GM21423 (cell line): ENCODE data around the gene PRSS33.

ENCODE experiments used
- ATAC-seq: cut with Tn5 transposase; IDR thresholded peaks from one replicate; pipeline ENCODE4 v1.9.1; 2021; ENCODE audit warnings: mild to moderate bottlenecking, moderate library complexity; ENCODE audit not compliant: unreplicated experiment

The PRSS33 gene

GRCh38 chr16:2821487-2822157 lies 34.3 kb upstream of the PRSS33 start:
- no peak for ATAC-seq

- ATAC-seq, result no peak
Measured at GRCh38 chr16:2820836-2821486, 33.6 kb upstream of the PRSS33 start.

GRCh38 chr16:2819939-2820835 lies 32.8 kb upstream of the PRSS33 start:
- no peak for ATAC-seq

- ATAC-seq, result no peak
Measured at GRCh38 chr16:2819179-2819938, 32.0 kb upstream of the PRSS33 start.

DNA sequence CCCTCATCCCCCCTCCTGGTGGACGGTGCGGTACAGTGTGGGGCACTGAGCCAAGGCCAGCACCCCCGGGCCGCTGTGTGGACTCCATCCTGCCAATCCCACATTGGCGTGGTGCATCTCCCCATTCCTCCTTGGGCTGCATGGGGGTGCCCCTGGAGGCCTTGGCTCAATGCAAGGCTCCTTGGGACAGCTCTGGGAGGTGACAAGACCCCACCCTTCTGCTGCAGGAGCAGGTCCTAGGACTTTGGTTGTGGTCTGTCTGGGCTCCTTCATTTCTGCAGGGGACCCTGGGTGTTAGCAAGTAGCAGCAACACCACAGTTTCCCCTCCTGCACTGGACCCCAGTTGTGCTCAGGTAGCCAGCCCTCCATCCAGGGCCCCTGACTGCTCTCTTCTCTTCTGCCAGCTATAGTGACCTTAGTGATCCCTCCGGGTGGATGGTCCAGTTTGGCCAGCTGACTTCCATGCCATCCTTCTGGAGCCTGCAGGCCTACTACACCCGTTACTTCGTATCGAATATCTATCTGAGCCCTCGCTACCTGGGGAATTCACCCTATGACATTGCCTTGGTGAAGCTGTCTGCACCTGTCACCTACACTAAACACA lies 31.0 kb upstream of the PRSS33 start:
- ATAC-seq, result no peak

DNA sequence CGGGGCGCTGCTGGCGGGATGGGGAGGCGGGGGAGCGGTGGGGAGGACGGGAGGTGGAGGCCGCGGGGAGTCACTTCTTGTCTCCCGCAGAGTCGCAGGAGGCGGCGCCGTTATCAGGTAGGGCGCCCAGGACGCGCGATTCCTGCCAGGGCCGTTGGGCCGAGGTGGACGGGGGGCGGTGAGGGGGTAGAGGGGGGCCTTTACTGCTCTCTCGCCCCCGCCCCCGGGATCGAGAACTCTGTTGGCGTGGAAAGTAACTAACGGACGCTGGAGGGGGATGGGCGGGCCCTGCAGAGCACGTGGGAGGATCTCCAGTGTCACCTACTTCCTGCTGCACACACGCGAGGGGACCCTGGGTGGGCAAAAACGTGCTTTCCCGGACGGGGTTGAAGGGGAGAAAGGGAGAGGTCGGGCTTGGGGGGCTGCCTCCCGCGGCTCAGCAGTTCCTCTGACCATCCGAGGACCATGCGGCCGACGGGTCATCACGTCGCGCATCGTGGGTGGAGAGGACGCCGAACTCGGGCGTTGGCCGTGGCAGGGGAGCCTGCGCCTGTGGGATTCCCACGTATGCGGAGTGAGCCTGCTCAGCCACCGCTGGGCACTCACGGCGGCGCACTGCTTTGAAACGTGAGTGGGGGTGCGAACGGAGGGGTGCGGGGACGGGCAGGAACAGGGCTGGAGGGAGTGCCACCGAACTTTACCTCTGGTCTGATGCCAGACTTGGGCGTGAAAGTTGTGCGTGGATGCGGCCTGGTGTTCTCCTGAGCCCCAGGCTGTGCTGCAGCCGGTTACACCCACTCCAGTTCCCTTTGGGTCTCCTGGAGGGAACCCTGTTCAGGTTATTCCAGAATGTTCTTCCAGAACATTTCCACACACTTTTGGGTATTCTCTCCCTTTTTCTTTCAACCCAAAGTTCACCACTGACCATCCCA lies 30.2 kb upstream of the PRSS33 start:
- ATAC-seq, result no peak

DNA sequence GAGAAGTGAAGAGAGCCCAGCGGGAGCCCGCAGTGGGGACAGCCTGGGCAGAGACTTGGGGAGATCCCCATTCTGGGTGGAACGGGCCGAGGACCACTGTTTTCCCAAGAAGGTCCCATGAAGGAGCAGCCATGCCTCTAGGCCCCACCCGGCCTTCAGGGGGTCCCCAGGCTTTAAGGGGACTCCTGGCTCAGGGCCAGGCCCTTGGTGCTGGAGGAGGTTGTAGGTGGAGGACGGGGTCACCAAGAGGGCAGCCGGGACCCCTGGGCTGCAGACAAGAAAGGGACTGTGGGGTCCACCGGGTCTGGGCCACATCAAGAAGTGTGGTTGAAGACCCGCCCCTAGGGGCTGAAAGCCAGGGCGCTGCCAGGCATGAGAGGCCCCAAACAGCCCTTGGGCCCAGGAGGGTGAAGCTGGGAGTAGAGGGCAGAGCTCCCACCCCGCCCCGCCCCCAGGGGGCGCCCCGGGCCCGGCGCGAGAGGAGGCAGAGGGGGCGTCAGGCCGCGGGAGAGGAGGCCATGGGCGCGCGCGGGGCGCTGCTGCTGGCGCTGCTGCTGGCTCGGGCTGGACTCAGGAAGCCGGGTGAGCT lies 29.5 kb upstream of the PRSS33 start, which contains the start of gene PRSS21:
Gene PRSS21 (plus strand): TSS at position 487 of the 589 bp plus-strand sequence. CDS start 32 bp downstream, at position 519.
- ATAC-seq, result no peak

DNA sequence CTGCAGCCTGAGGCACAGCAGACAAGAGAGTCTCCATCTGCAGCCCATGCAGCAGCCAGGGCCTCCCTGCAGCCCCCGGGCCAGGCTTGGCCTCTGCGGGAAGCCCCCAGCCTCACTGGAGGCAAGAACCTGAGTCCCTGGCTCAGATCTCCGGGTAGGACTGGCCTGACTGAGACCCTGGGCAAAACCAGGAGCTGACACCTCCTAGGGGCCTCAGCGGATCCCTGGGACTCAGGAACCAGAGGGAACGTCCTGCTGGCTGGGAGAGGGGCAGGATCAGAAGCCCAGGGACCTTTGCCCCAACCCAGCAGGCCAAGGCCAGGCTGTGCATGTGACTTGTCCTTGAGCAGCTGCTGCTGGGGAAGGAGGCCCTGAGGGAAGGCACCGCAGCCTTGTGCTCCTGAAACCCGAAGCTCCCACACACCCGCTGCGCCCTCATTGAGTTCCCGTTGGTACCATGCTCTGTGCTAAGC lies 28.0 kb upstream of the PRSS33 start:
- no peak for ATAC-seq

DNA sequence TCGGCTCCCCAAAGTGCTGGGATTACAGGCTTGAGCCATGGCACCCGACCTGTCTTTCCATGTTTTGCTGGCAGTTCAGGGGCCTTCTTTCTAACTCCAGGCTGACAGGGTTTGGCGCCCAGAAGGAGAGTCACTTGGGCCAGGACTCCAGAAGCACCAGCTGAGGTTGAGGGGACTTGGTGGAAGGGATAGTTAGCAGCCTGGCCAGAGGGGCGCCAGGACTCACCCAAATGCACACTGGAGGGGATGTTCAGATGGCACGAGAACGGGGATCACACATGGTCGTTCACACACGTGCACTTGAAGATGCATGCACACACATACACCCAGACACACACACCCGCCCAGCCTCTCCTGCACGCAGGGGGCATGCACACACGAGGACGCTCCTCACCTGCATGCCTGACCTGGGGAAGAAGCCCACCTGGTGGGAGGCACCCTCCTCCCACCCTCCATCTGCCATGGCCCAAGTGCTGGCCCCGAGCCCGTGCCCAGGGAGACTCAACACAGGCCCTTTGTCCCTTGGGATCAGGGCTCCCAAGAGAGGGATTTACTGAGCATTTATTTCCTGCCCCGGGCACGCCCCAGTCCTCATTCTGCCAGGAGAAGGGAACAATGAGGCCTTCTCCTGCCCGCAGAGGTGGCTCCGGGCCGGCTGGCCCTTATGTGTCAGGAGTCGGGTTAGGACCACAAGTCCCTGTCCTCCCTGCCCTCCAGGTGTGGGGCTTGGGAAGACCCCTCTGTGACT lies 27.4 kb upstream of the PRSS33 start:
- no peak for ATAC-seq

GRCh38 chr16:2813771-2814221 lies 26.4 kb upstream of the PRSS33 start:
- no peak for ATAC-seq

DNA sequence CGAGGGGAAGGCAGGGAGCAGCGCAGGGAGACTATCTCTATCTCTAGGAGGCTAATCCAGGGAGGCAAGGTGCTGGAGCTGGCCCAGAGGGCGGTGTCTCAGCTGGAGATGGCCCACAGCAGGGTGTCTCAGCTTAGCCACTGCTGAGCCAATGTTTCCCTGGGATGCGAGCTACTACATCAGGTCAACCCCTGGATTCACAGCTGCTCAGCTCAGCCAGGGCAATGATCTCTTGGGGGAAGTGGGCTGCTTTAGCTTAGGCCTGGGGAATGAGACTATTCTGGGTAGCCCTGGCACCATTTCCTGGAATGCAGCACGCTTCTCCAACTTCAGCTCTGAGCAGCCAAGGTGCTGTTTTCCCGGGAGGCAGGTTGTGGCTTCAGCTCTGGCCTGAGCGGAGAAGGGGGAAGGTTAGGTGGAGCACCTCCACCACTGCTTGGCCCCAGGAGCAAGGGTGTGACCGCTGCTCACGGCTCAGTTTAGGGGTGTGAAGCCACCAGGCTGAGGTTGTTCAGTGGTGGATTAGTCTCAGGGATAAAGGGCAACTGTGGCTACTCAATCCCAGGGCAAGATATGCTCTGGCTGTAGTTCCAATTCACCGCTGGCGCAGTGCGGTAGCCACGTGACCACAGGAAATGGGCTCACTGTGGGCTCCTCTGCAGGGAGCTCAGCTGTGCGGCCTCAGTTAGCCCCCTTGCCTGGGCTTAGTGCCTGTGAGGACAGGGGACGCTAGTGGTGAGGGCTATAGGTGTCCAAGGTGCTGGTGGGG lies 24.5 kb upstream of the PRSS33 start:
- ATAC-seq, result no peak

DNA sequence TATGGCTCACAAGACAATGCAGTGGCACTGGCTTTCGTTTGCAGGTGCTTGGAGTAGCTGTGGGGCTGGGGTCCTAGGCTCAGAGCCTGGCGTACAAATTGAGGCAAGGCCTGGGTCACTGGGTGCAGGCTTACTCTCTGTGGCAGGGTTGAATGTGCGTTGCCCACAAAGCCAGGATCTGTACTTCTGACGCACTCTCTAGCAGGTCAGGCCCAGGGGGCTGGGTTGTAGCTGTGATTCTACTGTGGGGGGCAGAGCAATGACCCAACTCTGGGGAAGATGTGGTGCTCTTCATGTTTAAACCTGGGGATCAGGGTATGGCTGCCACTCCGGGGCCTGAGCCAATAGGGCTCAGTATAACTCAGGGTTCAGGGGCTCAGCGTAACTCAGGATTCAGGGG lies 23.3 kb upstream of the PRSS33 start:
- ATAC-seq, result no peak

- no peak for ATAC-seq
Measured at GRCh38 chr16:2809149-2809760, 21.9 kb upstream of the PRSS33 start.

- no peak for ATAC-seq
Measured at GRCh38 chr16:2808181-2808580, 20.8 kb upstream of the PRSS33 start.

DNA sequence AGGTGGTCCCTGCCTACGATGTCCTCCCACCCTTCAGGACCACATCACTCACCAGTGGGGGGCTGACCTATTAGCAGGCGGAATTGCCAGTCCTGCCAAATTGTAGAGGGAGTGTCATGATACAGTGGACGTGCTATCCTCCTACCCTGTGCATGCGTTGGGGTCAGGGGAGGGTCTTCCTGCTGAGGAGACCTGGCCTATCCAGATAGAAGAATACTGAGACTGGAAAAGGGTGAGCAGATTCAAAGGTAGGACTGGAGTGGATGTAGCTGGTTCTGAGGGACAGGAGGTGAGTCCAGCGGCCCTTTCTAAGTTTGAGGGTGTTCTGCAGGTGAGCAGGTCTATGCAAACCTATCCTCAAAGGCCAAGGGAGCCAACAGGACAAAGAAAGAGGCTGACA lies 18.9 kb upstream of the PRSS33 start:
- ATAC-seq, result no peak

DNA sequence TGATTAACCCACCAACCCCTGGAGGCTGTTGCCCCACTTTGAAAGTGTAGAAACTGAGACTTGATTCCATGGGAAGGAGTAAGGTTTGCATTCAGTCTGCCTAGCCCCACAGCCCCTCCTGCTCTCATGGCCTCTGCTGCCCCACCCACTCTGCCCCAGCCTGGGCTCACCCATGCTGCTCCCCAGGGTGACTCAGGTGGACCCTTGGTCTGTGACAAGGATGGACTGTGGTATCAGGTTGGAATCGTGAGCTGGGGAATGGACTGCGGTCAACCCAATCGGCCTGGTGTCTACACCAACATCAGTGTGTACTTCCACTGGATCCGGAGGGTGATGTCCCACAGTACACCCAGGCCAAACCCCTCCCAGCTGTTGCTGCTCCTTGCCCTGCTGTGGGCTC lies 17.4 kb upstream of the PRSS33 start:
- ATAC-seq, result no peak
